H54 (cell line): ENCODE results near the gene ELP1.

Experiments
- DNase-seq: peaks from one replicate; pipeline ENCODE4 v3.0.0; 2011; ENCODE audit warnings: low spot score, mixed read lengths; ENCODE audit not compliant: insufficient read length
- FAIRE-seq: peaks from 3 replicates; lab custom pipeline; 2011; peaks lifted over from hg19 to GRCh38; lab: Jason Lieb, UNC
- POLR2A ChIP-seq: IDR thresholded peaks from 2 replicates; pipeline ENCODE4 v1.6.1; 2011; ENCODE audit warnings: low read depth, mild to moderate bottlenecking, low read length

Gene ELP1

GRCh38 chr9:108823829-108824228 lies 110.1 kb downstream of the ELP1 start:
- FAIRE-seq = no peak
- DNase-seq = no peak
- TF ChIP-seq POLR2A = no peak
